GM23338 (cell line): ENCODE measurements around the gene AGFG1. TPM values are rescaled to one million over a fixed set of nuclear protein-coding genes. Genes with fewer than 3 reads are reported as not detected.
A peak's percentile ranks its signal among the peaks of the same experiment; 100 is the strongest.

Experiments
- ATAC-seq: fragments of 200-7000 bp; cut with Tn5 transposase; 3 replicates; pipeline ENCODE4 v1.9.1; 2020
- DNase-seq: peaks from one replicate; pipeline ENCODE4 v3.0.0-alpha.2; 2015; ENCODE audit warnings: low spot score
- H2AFZ ChIP-seq: fragments of 200-600 bp; sonication (generic); 2 replicates; pipeline ENCODE4 v1.8.0; 2016; ENCODE audit warnings: antibody characterized with exemption, mild to moderate bottlenecking, moderate library complexity
- H3F3A ChIP-seq: fragments of 200-600 bp; sonication (generic); replicated peaks from 2 replicates; pipeline ENCODE4 v1.8.0; 2017; ENCODE audit warnings: antibody characterized with exemption, mixed run types, low read depth
- H3K27ac ChIP-seq: fragments of 200-600 bp; sonication (generic); 2 replicates; pipeline ENCODE4 v1.6.1; 2016; ENCODE audit warnings: low read depth
- H3K27me3 ChIP-seq: fragments of 200-600 bp; sonication (generic); 2 replicates; pipeline ENCODE4 v1.8.0; 2016; ENCODE audit warnings: mild to moderate bottlenecking, mixed run types, moderate library complexity; ENCODE audit not compliant: insufficient read depth
- H3K36me3 ChIP-seq: fragments of 200-600 bp; sonication (generic); 2 replicates; pipeline ENCODE4 v1.8.0; 2016; ENCODE audit warnings: mild to moderate bottlenecking; ENCODE audit not compliant: insufficient read depth
- H3K4me1 ChIP-seq: fragments of 200-600 bp; sonication (generic); 2 replicates; pipeline ENCODE4 v1.8.0; 2016; ENCODE audit warnings: mild to moderate bottlenecking, moderate library complexity; ENCODE audit not compliant: insufficient read depth
- H3K4me2 ChIP-seq: fragments of 200-600 bp; sonication (generic); 2 replicates; pipeline ENCODE4 v1.7.1; 2017; ENCODE audit warnings: mixed run types
- H3K4me3 ChIP-seq: fragments of 200-600 bp; sonication (generic); 2 replicates; pipeline ENCODE4 v1.6.1; 2016; ENCODE audit warnings: mixed run types
- H3K79me2 ChIP-seq: fragments of 200-600 bp; sonication (generic); replicated peaks from 2 replicates; pipeline ENCODE4 v1.8.0; 2017; ENCODE audit warnings: mild to moderate bottlenecking; ENCODE audit not compliant: insufficient read depth
- H3K9me2 ChIP-seq: fragments of 200-600 bp; sonication (generic); 2 replicates; pipeline ENCODE4 v1.8.0; 2017; ENCODE audit not compliant: insufficient read depth
- H4K20me1 ChIP-seq: fragments of 200-600 bp; sonication (generic); replicated peaks from 2 replicates; pipeline ENCODE4 v1.8.0; 2017; ENCODE audit warnings: mild to moderate bottlenecking; ENCODE audit not compliant: insufficient read depth
- H3K27ac Mint-ChIP-seq: 2 replicates; pipeline ENCODE4 v1.8.0; 2020; ENCODE audit warnings: inconsistent platforms, mild to moderate bottlenecking, moderate library complexity, mixed read lengths
- H3K27me3 Mint-ChIP-seq: 3 replicates; pipeline ENCODE4 v1.8.0; 2022; ENCODE audit warnings: low read depth, mild to moderate bottlenecking, moderate library complexity, mixed read lengths, inconsistent platforms; ENCODE audit not compliant: insufficient read depth, poor library complexity
- H3K36me3 Mint-ChIP-seq: 3 replicates; pipeline ENCODE4 v1.8.0; 2021; ENCODE audit warnings: low read depth, mild to moderate bottlenecking, inconsistent platforms, moderate library complexity, mixed read lengths
- H3K4me1 Mint-ChIP-seq: 3 replicates; pipeline ENCODE4 v1.8.0; 2020; ENCODE audit warnings: mild to moderate bottlenecking, inconsistent platforms, mixed read lengths
- H3K4me3 Mint-ChIP-seq: 3 replicates; pipeline ENCODE4 v1.8.0; 2021; ENCODE audit warnings: moderate library complexity, mild to moderate bottlenecking, inconsistent platforms, mixed read lengths
- H3K9me3 Mint-ChIP-seq: 3 replicates; pipeline ENCODE4 v1.8.0; 2020; ENCODE audit warnings: moderate library complexity, mild to moderate bottlenecking, inconsistent platforms, mixed read lengths
- CREB1 ChIP-seq: fragments of 250-450 bp; sonication (Bioruptor Pico); IDR thresholded peaks from 2 replicates; pipeline ENCODE4 v1.5.0; 2020; ENCODE audit warnings: low read depth, mild to moderate bottlenecking, moderate library complexity
- EZH2 ChIP-seq: fragments of 200-600 bp; sonication (generic); IDR thresholded peaks from one replicate; pipeline ENCODE4 v1.8.0; 2017; ENCODE audit warnings: antibody characterized with exemption, mild to moderate bottlenecking, low read depth; ENCODE audit not compliant: unreplicated experiment
- EZH2phosphoT487 ChIP-seq: fragments of 200-600 bp; sonication (generic); IDR thresholded peaks from one replicate; pipeline ENCODE4 v1.8.1; 2018; ENCODE audit warnings: antibody characterized with exemption; ENCODE audit not compliant: unreplicated experiment
- JUNB ChIP-seq: IDR thresholded peaks from one replicate; pipeline ENCODE4 v1.6.1; 2016; ENCODE audit warnings: antibody characterized with exemption; ENCODE audit not compliant: unreplicated experiment
- NANOG ChIP-seq: IDR thresholded peaks from 2 replicates; pipeline ENCODE4 v1.6.1; 2016; ENCODE audit warnings: antibody characterized with exemption, borderline replicate concordance
- POLR2AphosphoS5 ChIP-seq: IDR thresholded peaks from 2 replicates; pipeline ENCODE4 v1.6.1; 2016; ENCODE audit warnings: antibody characterized with exemption, low read depth
- STAT1 ChIP-seq: IDR thresholded peaks from one replicate; pipeline ENCODE4 v1.6.1; 2016; ENCODE audit warnings: antibody characterized with exemption; ENCODE audit not compliant: unreplicated experiment
- ZNF114 ChIP-seq: fragments of 250-450 bp; sonication (Bioruptor Pico); IDR thresholded peaks from 2 replicates; pipeline ENCODE4 v1.5.0; 2020; ENCODE audit warnings: mild to moderate bottlenecking, moderate library complexity
- ZNF331 ChIP-seq: fragments of 250-450 bp; sonication (Bioruptor Pico); IDR thresholded peaks from 2 replicates; pipeline ENCODE4 v1.5.0; 2020; ENCODE audit warnings: low read depth, mild to moderate bottlenecking, moderate library complexity
- polyA plus RNA-seq: library from polyadenylated mRNA; unstranded; fragments of >200 nt; fragmentation: Nextera tagmentation; extraction: Ambion mirVana; gene quantifications from 2 replicates; pipeline ENCODE4 v1.2.1, GENCODE V29; 2016
- total RNA-seq: library from RNA; depleted of rRNA; stranded (reverse); fragments of >200 nt; shearing (Covaris generic); gene quantifications from 2 replicates; pipeline ENCODE4 v1.2.3, GENCODE V29; 2014
- TF ChIP-seq, protein P1 (sequence below): IDR thresholded peaks from one replicate; pipeline ENCODE4 v1.6.1; 2018; ENCODE audit warnings: antibody characterized with exemption; ENCODE audit not compliant: unreplicated experiment
- TF ChIP-seq, protein P2 (sequence below): IDR thresholded peaks from 2 replicates; pipeline ENCODE4 v1.6.1; 2016; ENCODE audit warnings: antibody characterized with exemption
- TF ChIP-seq, protein P3 (sequence below), 2 experiments: fragments of 200-600 bp in 1 of 2; sonication (generic) in 1 of 2; conservative IDR thresholded peaks; 2 replicates each; pipeline versions ENCODE4 v1.5.1 to v1.6.1; 2016 to 2017; ENCODE audit warnings: antibody characterized with exemption in 2 of 2, low read depth in 2 of 2, mild to moderate bottlenecking in 2 of 2, moderate library complexity in 1 of 2

The AGFG1 gene
- total and polyA plus RNA-seq, 2 experiments from 2014 or later: 14.5 to 113 TPM

DNA sequence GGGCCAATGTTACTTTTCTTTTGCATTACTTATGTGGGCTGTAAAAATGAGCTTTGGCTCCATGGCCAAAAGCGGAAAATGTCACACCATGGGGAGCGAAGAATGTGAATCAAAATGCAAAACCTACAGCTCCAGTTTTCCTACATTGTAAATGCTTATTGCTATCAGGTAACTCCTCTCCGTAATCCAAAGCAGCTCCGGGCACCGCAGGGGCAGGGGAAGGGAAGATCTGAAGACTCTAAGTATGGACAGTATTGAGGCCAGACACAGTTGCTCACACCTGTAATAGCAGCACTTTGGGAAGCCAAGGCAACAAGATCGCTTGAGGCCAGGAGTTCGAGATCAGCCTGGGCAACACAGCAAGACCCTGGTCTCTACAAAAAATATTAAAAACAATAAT lies 7.1 kb upstream of the AGFG1 start:
- H3K27ac ChIP-seq: no peak overlapping the region
- Mint-ChIP-seq H3K9me3 (no peaks in the 10 kb centered on the region), H3K36me3 (no peaks in the 10 kb centered on the region), H3K4me3 (no peak overlapping the region), H3K27me3 (peaks cover 5% of the 10 kb centered on the region), H3K27ac (peak overlapping the region; percentile 74; the same call in 1 of the 2 replicates), H3K4me1 (peaks cover 18% of the 10 kb centered on the region)
- H2AFZ ChIP-seq: 0 out of 2 replicates have a peak overlapping the region, but pooled peaks have one; percentile 69
- H3K79me2 ChIP-seq: no peaks in the 10 kb centered on the region
- ATAC-seq (no peak; the same call in 2 of the 3 replicates), DNase-seq (no peak)
- H3K27me3 ChIP-seq: no peaks in the 10 kb centered on the region
- TF ChIP-seq JUNB: no peak
- TF ChIP-seq EZH2: no peak
- TF ChIP-seq, protein P1, sequence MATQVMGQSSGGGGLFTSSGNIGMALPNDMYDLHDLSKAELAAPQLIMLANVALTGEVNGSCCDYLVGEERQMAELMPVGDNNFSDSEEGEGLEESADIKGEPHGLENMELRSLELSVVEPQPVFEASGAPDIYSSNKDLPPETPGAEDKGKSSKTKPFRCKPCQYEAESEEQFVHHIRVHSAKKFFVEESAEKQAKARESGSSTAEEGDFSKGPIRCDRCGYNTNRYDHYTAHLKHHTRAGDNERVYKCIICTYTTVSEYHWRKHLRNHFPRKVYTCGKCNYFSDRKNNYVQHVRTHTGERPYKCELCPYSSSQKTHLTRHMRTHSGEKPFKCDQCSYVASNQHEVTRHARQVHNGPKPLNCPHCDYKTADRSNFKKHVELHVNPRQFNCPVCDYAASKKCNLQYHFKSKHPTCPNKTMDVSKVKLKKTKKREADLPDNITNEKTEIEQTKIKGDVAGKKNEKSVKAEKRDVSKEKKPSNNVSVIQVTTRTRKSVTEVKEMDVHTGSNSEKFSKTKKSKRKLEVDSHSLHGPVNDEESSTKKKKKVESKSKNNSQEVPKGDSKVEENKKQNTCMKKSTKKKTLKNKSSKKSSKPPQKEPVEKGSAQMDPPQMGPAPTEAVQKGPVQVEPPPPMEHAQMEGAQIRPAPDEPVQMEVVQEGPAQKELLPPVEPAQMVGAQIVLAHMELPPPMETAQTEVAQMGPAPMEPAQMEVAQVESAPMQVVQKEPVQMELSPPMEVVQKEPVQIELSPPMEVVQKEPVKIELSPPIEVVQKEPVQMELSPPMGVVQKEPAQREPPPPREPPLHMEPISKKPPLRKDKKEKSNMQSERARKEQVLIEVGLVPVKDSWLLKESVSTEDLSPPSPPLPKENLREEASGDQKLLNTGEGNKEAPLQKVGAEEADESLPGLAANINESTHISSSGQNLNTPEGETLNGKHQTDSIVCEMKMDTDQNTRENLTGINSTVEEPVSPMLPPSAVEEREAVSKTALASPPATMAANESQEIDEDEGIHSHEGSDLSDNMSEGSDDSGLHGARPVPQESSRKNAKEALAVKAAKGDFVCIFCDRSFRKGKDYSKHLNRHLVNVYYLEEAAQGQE: no peak
- TF ChIP-seq CREB1 (CRISPR knock-in tag): no peak
- no peak for TF ChIP-seq POLR2AphosphoS5
- no peak for TF ChIP-seq ZNF114 (CRISPR knock-in tag)
- no peak for TF ChIP-seq EZH2phosphoT487
- TF ChIP-seq, protein P2, sequence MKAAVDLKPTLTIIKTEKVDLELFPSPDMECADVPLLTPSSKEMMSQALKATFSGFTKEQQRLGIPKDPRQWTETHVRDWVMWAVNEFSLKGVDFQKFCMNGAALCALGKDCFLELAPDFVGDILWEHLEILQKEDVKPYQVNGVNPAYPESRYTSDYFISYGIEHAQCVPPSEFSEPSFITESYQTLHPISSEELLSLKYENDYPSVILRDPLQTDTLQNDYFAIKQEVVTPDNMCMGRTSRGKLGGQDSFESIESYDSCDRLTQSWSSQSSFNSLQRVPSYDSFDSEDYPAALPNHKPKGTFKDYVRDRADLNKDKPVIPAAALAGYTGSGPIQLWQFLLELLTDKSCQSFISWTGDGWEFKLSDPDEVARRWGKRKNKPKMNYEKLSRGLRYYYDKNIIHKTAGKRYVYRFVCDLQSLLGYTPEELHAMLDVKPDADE: no peak
- no peak for TF ChIP-seq NANOG
- no peak for TF ChIP-seq ZNF331
- TF ChIP-seq STAT1: no peak
- TF ChIP-seq, protein P3, sequence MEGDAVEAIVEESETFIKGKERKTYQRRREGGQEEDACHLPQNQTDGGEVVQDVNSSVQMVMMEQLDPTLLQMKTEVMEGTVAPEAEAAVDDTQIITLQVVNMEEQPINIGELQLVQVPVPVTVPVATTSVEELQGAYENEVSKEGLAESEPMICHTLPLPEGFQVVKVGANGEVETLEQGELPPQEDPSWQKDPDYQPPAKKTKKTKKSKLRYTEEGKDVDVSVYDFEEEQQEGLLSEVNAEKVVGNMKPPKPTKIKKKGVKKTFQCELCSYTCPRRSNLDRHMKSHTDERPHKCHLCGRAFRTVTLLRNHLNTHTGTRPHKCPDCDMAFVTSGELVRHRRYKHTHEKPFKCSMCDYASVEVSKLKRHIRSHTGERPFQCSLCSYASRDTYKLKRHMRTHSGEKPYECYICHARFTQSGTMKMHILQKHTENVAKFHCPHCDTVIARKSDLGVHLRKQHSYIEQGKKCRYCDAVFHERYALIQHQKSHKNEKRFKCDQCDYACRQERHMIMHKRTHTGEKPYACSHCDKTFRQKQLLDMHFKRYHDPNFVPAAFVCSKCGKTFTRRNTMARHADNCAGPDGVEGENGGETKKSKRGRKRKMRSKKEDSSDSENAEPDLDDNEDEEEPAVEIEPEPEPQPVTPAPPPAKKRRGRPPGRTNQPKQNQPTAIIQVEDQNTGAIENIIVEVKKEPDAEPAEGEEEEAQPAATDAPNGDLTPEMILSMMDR (conservative IDR thresholded peaks at IDR 0.05; ENCODE audit: low read depth in 2 of 2): no peak
- no peak overlapping the region for H3K4me3 ChIP-seq
- H3K4me2 ChIP-seq: peak overlapping the region; percentile 29; the same call in 1 of the 2 replicates
- H3K9me2 ChIP-seq: no peaks in the 10 kb centered on the region
- H4K20me1 ChIP-seq: no peaks in the 10 kb centered on the region
- no peaks in the 10 kb centered on the region for H3F3A ChIP-seq
- peaks cover 8% of the 10 kb centered on the region; the same call in 1 of the 2 replicates for H3K4me1 ChIP-seq
- no peaks in the 10 kb centered on the region for H3K36me3 ChIP-seq
